WTC11 (cell line): ENCODE measurements around the gene UBE2N. TPM values are rescaled to one million over a fixed set of nuclear protein-coding genes. Genes with fewer than 3 reads are reported as not detected.

Experiments used
- ATAC-seq: fragments of 200-7000 bp; cut with Tn5 transposase; 2 replicates; pipeline ENCODE4 v1.10.0; 2021; ENCODE audit warnings: mild to moderate bottlenecking, moderate library complexity
- CTCF ChIA-PET: fragments of 300-600 bp; sonication (Branson Sonifier 250); formaldehyde crosslinking; loops from one replicate; lab custom pipeline; 2021; ENCODE audit warnings: antibody characterized with exemption; lab: Charles Lee
- POLR2A ChIA-PET: fragments of 350-600 bp; sonication (Branson Sonifier 250); formaldehyde crosslinking; loops from one replicate; lab custom pipeline; 2021; ENCODE audit warnings: antibody characterized with exemption; lab: Charles Lee
- DNase-seq: peaks from one replicate; pipeline ENCODE4 v3.0.0; 2021; ENCODE audit warnings: low spot score
- H3K27ac Mint-ChIP-seq: 2 replicates; pipeline ENCODE4 v1.8.0; 2021; ENCODE audit warnings: mixed read lengths
- H3K27me3 Mint-ChIP-seq: 2 replicates; pipeline ENCODE4 v1.8.0; 2021; ENCODE audit warnings: low read depth, mild to moderate bottlenecking, moderate library complexity, mixed read lengths
- H3K36me3 Mint-ChIP-seq: 2 replicates; pipeline ENCODE4 v1.8.0; 2021; ENCODE audit warnings: mixed read lengths
- H3K4me1 Mint-ChIP-seq: 2 replicates; pipeline ENCODE4 v1.8.0; 2022; ENCODE audit warnings: mixed read lengths
- H3K4me3 Mint-ChIP-seq: 2 replicates; pipeline ENCODE4 v1.8.0; 2021; ENCODE audit warnings: mild to moderate bottlenecking, moderate library complexity, mixed read lengths
- H3K9me3 Mint-ChIP-seq: 2 replicates; pipeline ENCODE4 v1.8.0; 2021; ENCODE audit warnings: mixed read lengths
- ATF1 ChIP-seq: sonication (generic); formaldehyde crosslinking; IDR thresholded peaks from 2 replicates; pipeline ENCODE4 v1.8.1; 2023; ENCODE audit warnings: mild to moderate bottlenecking, moderate library complexity, missing genetic modification reagents
- CBFB ChIP-seq: sonication (generic); formaldehyde crosslinking; IDR thresholded peaks from 2 replicates; pipeline ENCODE4 v1.8.1; 2022; ENCODE audit warnings: mild to moderate bottlenecking, low read depth, missing genetic modification reagents
- CDX4 ChIP-seq: fragments of 250-450 bp; sonication (Bioruptor Pico); IDR thresholded peaks from 2 replicates; pipeline ENCODE4 v1.9.0; 2021; ENCODE audit warnings: moderate library complexity, mild to moderate bottlenecking, inconsistent platforms, borderline replicate concordance
- CREM ChIP-seq: sonication (generic); formaldehyde crosslinking; IDR thresholded peaks from 2 replicates; pipeline ENCODE4 v1.8.1; 2022; ENCODE audit warnings: mild to moderate bottlenecking, missing genetic modification reagents, moderate library complexity
- E2F4 ChIP-seq: sonication (generic); formaldehyde crosslinking; IDR thresholded peaks from 2 replicates; pipeline ENCODE4 v1.8.1; 2022; ENCODE audit warnings: low read depth, mild to moderate bottlenecking, moderate library complexity, missing genetic modification reagents, borderline replicate concordance
- ELF4 ChIP-seq: sonication (generic); formaldehyde crosslinking; IDR thresholded peaks from 2 replicates; pipeline ENCODE4 v1.8.1; 2022; ENCODE audit warnings: low read depth, mild to moderate bottlenecking, moderate library complexity, missing genetic modification reagents
- EMX1 ChIP-seq: fragments of 250-450 bp; sonication (Bioruptor Pico); IDR thresholded peaks from 2 replicates; pipeline ENCODE4 v1.8.0; 2021; ENCODE audit warnings: mild to moderate bottlenecking
- ETV6 ChIP-seq: sonication (generic); formaldehyde crosslinking; IDR thresholded peaks from 2 replicates; pipeline ENCODE4 v1.8.1; 2022; ENCODE audit warnings: mild to moderate bottlenecking, missing genetic modification reagents
- FOXJ3 ChIP-seq: sonication (generic); formaldehyde crosslinking; IDR thresholded peaks from 2 replicates; pipeline ENCODE4 v1.9.0; 2021; ENCODE audit warnings: missing genetic modification reagents, mild to moderate bottlenecking, borderline replicate concordance
- FOXP1 ChIP-seq: sonication (generic); formaldehyde crosslinking; IDR thresholded peaks from 2 replicates; pipeline ENCODE4 v1.8.0; 2022; ENCODE audit warnings: missing genetic modification reagents, mild to moderate bottlenecking, moderate library complexity, borderline replicate concordance
- FOXP4 ChIP-seq: sonication (generic); formaldehyde crosslinking; IDR thresholded peaks from 2 replicates; pipeline ENCODE4 v1.8.0; 2022; ENCODE audit warnings: mild to moderate bottlenecking, missing genetic modification reagents
- HMGXB4 ChIP-seq: sonication (generic); formaldehyde crosslinking; IDR thresholded peaks from 2 replicates; pipeline ENCODE4 v1.8.1; 2023; ENCODE audit warnings: mild to moderate bottlenecking, moderate library complexity, missing genetic modification reagents
- NR1H2 ChIP-seq: sonication (generic); formaldehyde crosslinking; IDR thresholded peaks from 2 replicates; pipeline ENCODE4 v1.9.0; 2021; ENCODE audit warnings: mild to moderate bottlenecking, moderate library complexity, missing genetic modification reagents
- NR2C2 ChIP-seq: sonication (generic); formaldehyde crosslinking; IDR thresholded peaks from 2 replicates; pipeline ENCODE4 v1.8.0; 2022; ENCODE audit warnings: mild to moderate bottlenecking, missing genetic modification reagents
- OVOL2 ChIP-seq: fragments of 250-450 bp; sonication (Bioruptor Pico); IDR thresholded peaks from 2 replicates; pipeline ENCODE4 v1.9.0; 2021; ENCODE audit warnings: mild to moderate bottlenecking, borderline replicate concordance
- PRDM15 ChIP-seq: sonication (generic); formaldehyde crosslinking; IDR thresholded peaks from 2 replicates; pipeline ENCODE4 v1.8.0; 2022; ENCODE audit warnings: missing genetic modification reagents
- RORB ChIP-seq: fragments of 250-450 bp; sonication (Bioruptor Pico); IDR thresholded peaks from 2 replicates; pipeline ENCODE4 v1.9.0; 2021; ENCODE audit warnings: mild to moderate bottlenecking
- STAT6 ChIP-seq: sonication (generic); formaldehyde crosslinking; conservative IDR thresholded peaks from 2 replicates; pipeline ENCODE4 v1.8.1; 2023; ENCODE audit warnings: mild to moderate bottlenecking, low read depth, missing genetic modification reagents, moderate library complexity
- ZBTB21 ChIP-seq: sonication (generic); formaldehyde crosslinking; IDR thresholded peaks from 2 replicates; pipeline ENCODE4 v1.8.1; 2023; ENCODE audit warnings: mild to moderate bottlenecking, missing genetic modification reagents, borderline replicate concordance
- ZNF423 ChIP-seq: fragments of 250-450 bp; sonication (Bioruptor Pico); IDR thresholded peaks from 2 replicates; pipeline ENCODE4 v2.1.2; 2022; ENCODE audit warnings: mild to moderate bottlenecking, moderate library complexity
- ZNF512 ChIP-seq: sonication (generic); formaldehyde crosslinking; IDR thresholded peaks from 2 replicates; pipeline ENCODE4 v1.8.1; 2022; ENCODE audit warnings: missing genetic modification reagents, borderline replicate concordance
- total RNA-seq: library from RNA; stranded (reverse); gene quantifications from 3 replicates; pipeline ENCODE4 v1.2.3, GENCODE V29; 2021

Gene UBE2N
- total RNA-seq, 1 experiment from 2014 or later, result 195 TPM

GRCh38 chr12:93483151-93483807 lies 41.5 kb upstream of the UBE2N start:
- Mint-ChIP-seq H3K27ac (no peak overlapping the region), H3K4me1 (no peaks in the 10 kb centered on the region), H3K4me3 (no peak overlapping the region), H3K36me3 (peaks cover 40% of the 10 kb centered on the region), H3K9me3 (no peaks in the 10 kb centered on the region), H3K27me3 (no peaks in the 10 kb centered on the region)
- ChIA-PET POLR2A (no interaction called here), CTCF (interaction anchor here (0.8 to 1.2 kb wide), 2 partner anchors 16 to 63 kb away, joined by 3 read pairs; partner anchors contain the start of gene MRPL42)
- TF ChIP-seq ZNF512, result no peak
- no peak for TF ChIP-seq ATF1 (CRISPR knock-in tag)
- no peak for TF ChIP-seq FOXP4 (CRISPR knock-in tag)
- TF ChIP-seq NR1H2, result no peak
- no peak for TF ChIP-seq HMGXB4 (CRISPR knock-in tag)
- no peak for TF ChIP-seq FOXP1 (CRISPR knock-in tag)
- TF ChIP-seq OVOL2 (CRISPR knock-in tag), result no peak
- TF ChIP-seq NR2C2 (CRISPR knock-in tag), result no peak
- no peak for TF ChIP-seq RORB (CRISPR knock-in tag)
- TF ChIP-seq ZNF423 (CRISPR knock-in tag), result no peak
- TF ChIP-seq CBFB, result no peak
- no peak for TF ChIP-seq PRDM15 (CRISPR knock-in tag)
- no peak for TF ChIP-seq EMX1
- TF ChIP-seq CDX4 (CRISPR knock-in tag), result no peak
- TF ChIP-seq ELF4, result no peak
- ATAC-seq (no peak), DNase-seq (no peak)

- Mint-ChIP-seq H3K27me3 (no peaks in the 10 kb centered on the region), H3K27ac (no peak overlapping the region), H3K4me1 (no peaks in the 10 kb centered on the region), H3K4me3 (no peak overlapping the region), H3K9me3 (no peaks in the 10 kb centered on the region), H3K36me3 (peaks cover 40% of the 10 kb centered on the region)
- ATAC-seq, result no peak
- POLR2A ChIA-PET, result no interaction called here
- no peak for DNase-seq
- CTCF ChIA-PET, result no interaction called here
- TF ChIP-seq ZBTB21 (no peak), FOXJ3 (CRISPR knock-in tag) (no peak), E2F4 (CRISPR knock-in tag) (no peak), STAT6 (CRISPR knock-in tag) (no peak), OVOL2 (CRISPR knock-in tag) (no peak), ETV6 (CRISPR knock-in tag) (no peak), CREM (no peak)
Measured at GRCh38 chr12:93482721-93483120, 41.0 kb upstream of the UBE2N start.
